ENCODE measurements around the gene UTS2. TPM values are rescaled to one million over a fixed set of nuclear protein-coding genes. Genes with fewer than 3 reads are reported as not detected.

Gene UTS2
- total and polyA plus RNA-seq, 7 donors: 0.20 to 0.24 TPM; not detected in 5

DNA sequence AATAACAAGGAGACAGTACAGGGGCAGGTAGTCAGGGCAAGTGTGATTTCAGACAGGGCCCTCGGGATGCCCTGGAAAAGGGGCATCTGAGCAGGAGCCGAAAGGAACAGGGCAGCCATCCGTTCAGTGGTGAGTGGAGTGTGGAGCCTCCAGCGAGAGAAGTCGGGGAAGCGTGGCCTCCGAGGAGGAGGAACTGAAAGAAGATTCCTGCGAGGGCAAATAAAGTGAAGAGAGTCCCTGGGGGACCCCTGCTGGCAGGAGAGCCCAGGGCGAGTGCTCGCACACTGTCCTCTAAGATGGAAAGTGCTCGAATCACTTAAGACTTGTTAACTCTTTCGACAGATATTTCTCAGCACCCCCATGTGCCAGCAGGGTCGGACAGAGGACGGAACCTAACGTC, 3.5 kb upstream of the UTS2 start:
- H3K9me3 ChIP-seq: no peaks in the 10 kb centered on the region
- no peaks in the 10 kb centered on the region for H3K4me1 ChIP-seq
- no peak for ATAC-seq
- no peak overlapping the region for H3K4me3 ChIP-seq
- H3K27ac ChIP-seq: no peak overlapping the region
- TF ChIP-seq, protein P1, sequence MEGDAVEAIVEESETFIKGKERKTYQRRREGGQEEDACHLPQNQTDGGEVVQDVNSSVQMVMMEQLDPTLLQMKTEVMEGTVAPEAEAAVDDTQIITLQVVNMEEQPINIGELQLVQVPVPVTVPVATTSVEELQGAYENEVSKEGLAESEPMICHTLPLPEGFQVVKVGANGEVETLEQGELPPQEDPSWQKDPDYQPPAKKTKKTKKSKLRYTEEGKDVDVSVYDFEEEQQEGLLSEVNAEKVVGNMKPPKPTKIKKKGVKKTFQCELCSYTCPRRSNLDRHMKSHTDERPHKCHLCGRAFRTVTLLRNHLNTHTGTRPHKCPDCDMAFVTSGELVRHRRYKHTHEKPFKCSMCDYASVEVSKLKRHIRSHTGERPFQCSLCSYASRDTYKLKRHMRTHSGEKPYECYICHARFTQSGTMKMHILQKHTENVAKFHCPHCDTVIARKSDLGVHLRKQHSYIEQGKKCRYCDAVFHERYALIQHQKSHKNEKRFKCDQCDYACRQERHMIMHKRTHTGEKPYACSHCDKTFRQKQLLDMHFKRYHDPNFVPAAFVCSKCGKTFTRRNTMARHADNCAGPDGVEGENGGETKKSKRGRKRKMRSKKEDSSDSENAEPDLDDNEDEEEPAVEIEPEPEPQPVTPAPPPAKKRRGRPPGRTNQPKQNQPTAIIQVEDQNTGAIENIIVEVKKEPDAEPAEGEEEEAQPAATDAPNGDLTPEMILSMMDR (IDR thresholded peaks at IDR 0.05): no peak
- H3K27me3 ChIP-seq (ENCODE audit: insufficient read depth in 3 of 3, low read length in 2 of 3): no peaks in the 10 kb centered on the region
- H3K36me3 ChIP-seq (ENCODE audit: insufficient read depth in 1 of 2, low read depth in 1 of 2): no peaks in the 10 kb centered on the region
- intact Hi-C loops (cut with DNase I): no loop called here
- no peak for DNase-seq
- 50 to 67% (median 53%) methylated on average over 15 of the region's 15 CpGs for WGBS, 3 donors

DNA sequence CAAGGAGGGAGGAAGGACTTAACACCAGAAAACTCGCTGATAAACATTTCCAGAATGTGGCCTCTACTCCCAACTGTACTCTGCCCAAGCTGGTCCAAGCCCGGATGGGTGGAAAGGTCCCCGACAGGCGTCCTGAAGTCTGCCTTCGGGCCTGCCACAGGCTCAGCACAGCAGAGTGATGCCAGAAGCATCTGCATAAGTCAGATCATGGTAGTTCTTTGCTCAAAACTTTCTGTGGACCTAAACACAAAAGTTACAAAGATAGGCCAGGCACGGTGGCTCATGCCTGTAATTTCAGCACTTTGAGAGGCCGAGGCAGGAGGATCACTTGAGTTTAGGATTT, 790 bp upstream of the UTS2 start:
- intact Hi-C loops (cut with DNase I): no loop called here
- Histone ChIP-seq H3K36me3 (ENCODE audit: insufficient read depth in 1 of 2, low read depth in 1 of 2) (no peaks in the 10 kb centered on the region), H3K4me1 (no peaks in the 10 kb centered on the region), H3K27me3 (ENCODE audit: insufficient read depth in 3 of 3, low read length in 2 of 3) (no peaks in the 10 kb centered on the region), H3K27ac (no peak overlapping the region), H3K4me3 (no peak overlapping the region), H3K9me3 (no peaks in the 10 kb centered on the region)
- DNase-seq (no peak), ATAC-seq (no peak)
- WGBS, 3 donors: 79 to 87% (median 84%) methylated on average over 7 of the region's 7 CpGs
- TF ChIP-seq, protein P1 (IDR thresholded peaks at IDR 0.05): no peak

DNA sequence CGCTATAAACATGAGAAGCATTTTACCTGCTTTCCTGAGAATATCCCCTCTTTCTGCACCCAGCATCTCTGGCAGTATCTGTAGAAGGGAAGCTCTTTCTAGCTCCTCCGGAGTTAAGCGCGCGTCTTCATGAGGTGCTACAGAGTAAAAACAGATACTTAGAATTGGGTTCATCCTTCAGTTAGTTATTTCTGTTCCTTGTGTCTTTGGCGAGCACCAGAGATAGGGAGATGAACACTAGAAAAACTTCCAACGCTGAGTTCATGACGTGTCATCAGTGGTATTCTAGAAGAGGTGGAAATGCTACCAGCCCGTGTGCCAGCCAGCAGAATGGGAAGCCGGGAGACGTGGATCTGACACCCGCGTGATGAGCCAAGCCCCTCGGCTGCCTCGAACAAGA, 2.1 kb downstream of the UTS2 start:
- ATAC-seq: no peak
- no peak for DNase-seq
- TF ChIP-seq, protein P1 (IDR thresholded peaks at IDR 0.05): no peak
- no peaks in the 10 kb centered on the region for H3K4me1 ChIP-seq
- H3K4me3 ChIP-seq: no peak overlapping the region
- peaks cover 0 to 1% of the 10 kb centered on the region in 2 donors for H3K36me3 ChIP-seq (ENCODE audit: insufficient read depth in 1 of 2, low read depth in 1 of 2)
- no peak overlapping the region for H3K27ac ChIP-seq
- H3K27me3 ChIP-seq (ENCODE audit: insufficient read depth in 3 of 3, low read length in 2 of 3): no peaks in the 10 kb centered on the region
- 83 to 89% (median 84%) methylated on average over 15 of the region's 15 CpGs for WGBS, 3 donors
- H3K9me3 ChIP-seq: no peaks in the 10 kb centered on the region
- intact Hi-C loops (cut with DNase I): no loop called here

DNA sequence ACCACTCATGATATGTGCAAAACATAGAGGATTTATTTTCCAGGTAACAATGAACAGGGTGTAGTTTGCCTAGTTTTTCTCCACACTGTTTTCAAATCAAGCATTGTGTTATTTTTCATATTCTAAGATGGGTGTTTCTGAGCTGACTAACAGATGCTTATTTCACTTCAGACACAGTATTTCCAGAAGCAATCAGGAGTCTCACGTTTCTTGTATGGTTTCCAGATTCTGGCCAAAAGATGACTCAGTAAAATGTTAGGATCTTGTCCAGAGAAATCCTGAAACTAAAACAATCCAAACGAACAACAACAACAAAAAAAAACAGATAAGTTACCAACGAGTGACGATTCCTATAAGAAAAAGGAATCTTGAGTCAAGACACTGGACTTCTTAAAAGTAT, 5.3 kb downstream of the UTS2 start:
- Histone ChIP-seq H3K36me3 (ENCODE audit: insufficient read depth in 1 of 2, low read depth in 1 of 2) (peaks cover 2 to 32% of the 10 kb centered on the region in 2 donors), H3K4me3 (no peak overlapping the region), H3K27ac (no peak overlapping the region), H3K9me3 (no peaks in the 10 kb centered on the region), H3K4me1 (no peaks in the 10 kb centered on the region), H3K27me3 (ENCODE audit: insufficient read depth in 3 of 3, low read length in 2 of 3) (no peaks in the 10 kb centered on the region)
- WGBS, 3 donors: 39 to 44% (median 41%) methylated on average over 4 of the region's 4 CpGs
- TF ChIP-seq, protein P1 (IDR thresholded peaks at IDR 0.05): no peak
- no peak for DNase-seq
- intact Hi-C loops (cut with DNase I): no loop called here
- ATAC-seq: no peak

DNA sequence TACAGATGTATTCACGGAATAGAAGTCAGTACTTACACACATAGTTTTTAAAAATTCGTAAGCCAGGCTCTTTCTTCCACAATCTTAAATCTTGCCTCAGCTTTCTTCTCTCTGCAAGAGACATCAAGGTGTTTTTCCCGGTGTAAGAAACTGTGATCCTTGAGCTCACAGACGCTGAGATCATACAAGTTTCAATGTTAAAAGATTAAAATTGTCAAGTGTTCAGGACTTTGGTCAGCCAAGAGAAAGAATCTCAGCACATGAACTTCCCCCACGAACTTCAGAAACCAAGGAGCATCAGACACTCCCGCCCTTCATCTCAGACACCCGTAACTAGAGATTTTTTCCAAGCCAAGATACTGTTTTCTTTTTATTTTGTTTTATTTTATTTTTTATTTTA, 6.2 kb downstream of the UTS2 start:
- Histone ChIP-seq H3K9me3 (no peaks in the 10 kb centered on the region), H3K4me1 (no peaks in the 10 kb centered on the region), H3K4me3 (no peak overlapping the region), H3K27me3 (ENCODE audit: insufficient read depth in 3 of 3, low read length in 2 of 3) (no peaks in the 10 kb centered on the region), H3K36me3 (ENCODE audit: insufficient read depth in 1 of 2, low read depth in 1 of 2) (peaks cover 2 to 41% of the 10 kb centered on the region in 2 donors), H3K27ac (no peak overlapping the region)
- ATAC-seq: no peak
- DNase-seq: no peak
- 86 to 91% (median 88%) methylated on average over 7 of the region's 7 CpGs for WGBS, 3 donors
- TF ChIP-seq, protein P1 (IDR thresholded peaks at IDR 0.05): no peak
- intact Hi-C loops (cut with DNase I): no loop called here
